H1 (cell line): ENCODE measurements around the gene RASSF3. TPM values are rescaled to one million over a fixed set of nuclear protein-coding genes. Genes with fewer than 3 reads are reported as not detected.

Experiments
- SAP30 ChIP-seq: fragments of 300-600 bp; sonication (generic); IDR thresholded peaks from 2 replicates; pipeline ENCODE4 v1.7.1; 2012; ENCODE audit warnings: low read length, moderate library complexity, mild to moderate bottlenecking, inconsistent platforms; ENCODE audit not compliant: insufficient read depth, insufficient replicate concordance
- polyA plus RNA-seq, 7 experiments: library from polyadenylated mRNA; depleted of rRNA in 3 of 7; stranded (reverse) in 5 of 7; unstranded in 2 of 7; fragments of >200 nt in 5 of 7; fragments of 200-250 nt in 2 of 7; gene quantifications; 1 replicate in 5 of 7; 2 replicates in 1 of 7; 4 replicates in 1 of 7; pipeline versions ENCODE4 v1.2.1 to v1.2.3, GENCODE V29; 2011 to 2013; ENCODE audit warnings: missing spikeins in 2 of 7, mixed read lengths in 2 of 7
- total RNA-seq: library from RNA; stranded (reverse); fragmentation: NEBNext Ultra II Directional; extraction: Animal tissue kit (Norgen Biotek cat#: 25700); gene quantifications from 2 replicates; pipeline ENCODE4 v1.2.1, GENCODE V29; 2021

RASSF3 gene
- total and polyA plus RNA-seq, 2 of the 8 experiments (the other 6 are each of a cell fraction or from before 2014, with no cell fraction given) = 19.1 to 64.3 TPM

- TF ChIP-seq SAP30 = no peak
These were observed 25.2 kb upstream of the RASSF3 start (continued) for GRCh38 chr12:64585104-64585503.
